ENCODE results near the gene MYO5B.
"Not testable (repeated sequence)": the region's sequence is repeated elsewhere in the genome, so short reads cannot be mapped to it uniquely, and the experiment has no call there.

- TF ChIP-seq EZH2phosphoT487, CTCF (IDR thresholded peaks at IDR 0.05; ENCODE audit: low read length): not testable (repeated sequence)
Observed at GRCh38 chr18:50220249-50220648, 25.3 kb upstream of the MYO5B start.
